GM18502 (cell line): ENCODE measurements around the gene HSPBAP1.

Experiments used
- ATAC-seq: cut with Tn5 transposase; IDR thresholded peaks from one replicate; pipeline ENCODE4 v1.9.1; 2021; ENCODE audit warnings: mild to moderate bottlenecking; ENCODE audit not compliant: unreplicated experiment, poor library complexity

HSPBAP1 gene

GRCh38 chr3:122692674-122693073, 101.0 kb downstream of the HSPBAP1 start:
- no peak for ATAC-seq

DNA sequence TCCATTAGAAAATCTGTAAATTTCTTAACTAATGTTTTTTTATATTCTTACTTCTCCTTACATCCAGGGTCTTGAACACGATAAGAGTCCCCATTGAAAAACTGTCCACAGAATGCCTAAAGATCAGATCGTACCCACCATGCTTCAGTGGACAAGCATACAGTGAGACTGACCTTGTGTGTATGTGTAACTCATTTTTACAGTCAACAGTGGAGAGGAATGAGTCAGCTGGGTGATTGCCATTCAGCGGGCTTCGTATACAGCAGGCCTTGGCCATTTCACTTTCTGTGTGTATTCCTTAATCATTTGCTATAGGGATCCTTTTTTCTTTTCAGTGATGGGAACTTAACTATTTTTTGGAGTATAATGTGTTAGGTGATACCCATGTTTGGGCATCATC, 102.4 kb downstream of the HSPBAP1 start:
- ATAC-seq, result peak; percentile 71

DNA sequence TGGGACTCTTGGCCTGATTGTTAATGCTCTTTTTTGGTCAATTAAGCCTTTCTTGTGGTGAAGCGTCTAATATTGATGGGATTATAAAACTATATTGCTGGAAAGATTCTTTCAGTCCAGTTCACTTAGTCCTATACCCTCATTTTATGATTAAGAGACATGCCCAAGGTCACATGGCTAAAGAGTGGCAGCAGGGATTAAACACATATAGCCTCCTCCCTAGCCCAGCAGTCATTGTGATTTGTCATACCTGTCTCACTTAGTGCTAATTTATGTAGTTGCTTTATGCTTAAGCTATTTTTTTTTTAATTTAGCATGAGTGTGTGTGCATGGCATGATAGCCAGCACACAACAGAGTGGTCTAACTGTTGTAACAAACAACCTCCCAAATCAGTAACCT, 103.5 kb downstream of the HSPBAP1 start:
- no peak for ATAC-seq
